ENCODE data around the gene MT1H.

GRCh38 chr16:56631197-56631596 lies 38.4 kb upstream of the MT1H start:
- TF ChIP-seq POLR2A (IDR thresholded peaks at IDR 0.05; ENCODE audit: low read depth, low read length) (no peak), TAF1 (IDR thresholded peaks at IDR 0.05; ENCODE audit: borderline replicate concordance, low read depth, low read length) (no peak), POLR2AphosphoS5 (IDR thresholded peaks at IDR 0.05; ENCODE audit: low read depth, low read length) (no peak)

All from GM12892 (cell line).